ENCODE measurements around the gene MAPK8IP1.

The MAPK8IP1 gene

GRCh38 chr11:45913514-45913913 lies 28.1 kb downstream of the MAPK8IP1 start:
- DNase-seq = no peak

GRCh38 chr11:45913942-45914635 lies 28.6 kb downstream of the MAPK8IP1 start:
- no peak for DNase-seq

DNA sequence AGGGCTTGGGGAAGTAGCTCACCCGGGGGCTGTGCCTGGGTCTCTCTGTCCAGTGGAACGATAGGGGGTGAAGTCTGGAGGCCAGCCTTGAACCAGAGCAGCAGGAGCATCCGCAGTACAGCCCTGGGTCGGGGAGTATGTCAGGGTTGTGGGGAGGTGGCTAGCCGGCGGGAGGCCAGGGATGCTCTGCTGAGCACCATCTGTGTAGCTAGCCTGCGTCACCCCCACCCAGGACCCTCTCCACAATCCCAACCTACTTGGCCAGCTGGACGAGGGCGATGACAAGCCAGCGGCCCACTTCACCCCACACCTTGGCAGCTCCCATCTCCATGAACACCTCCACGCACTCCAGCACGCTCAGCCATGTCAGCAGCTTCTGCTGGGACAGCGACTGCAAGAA lies 30.0 kb downstream of the MAPK8IP1 start:
- no peak for DNase-seq

DNA sequence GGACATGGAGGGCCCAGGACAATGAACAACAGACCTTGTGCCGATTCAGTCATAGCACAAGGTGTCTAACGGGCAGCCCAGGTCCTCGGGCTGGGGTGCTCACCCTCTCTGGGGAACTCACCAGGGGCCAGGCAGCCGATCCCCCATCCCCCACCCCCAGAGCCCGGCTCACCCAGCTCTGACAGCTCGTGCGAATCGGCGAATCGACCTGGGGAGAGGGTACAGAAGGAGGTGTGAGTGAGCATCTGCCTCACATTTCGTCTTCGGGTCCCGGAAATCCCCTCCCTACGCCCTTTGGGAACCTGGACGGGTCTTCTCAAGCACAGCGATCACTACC lies 31.8 kb downstream of the MAPK8IP1 start:
- DNase-seq = no peak

- no peak for DNase-seq
Measured at GRCh38 chr11:45917623-45918330, 32.3 kb downstream of the MAPK8IP1 start, which contains the start of gene PEX16. Gene PEX16 (minus strand): TSS chr11:45917877. CDS start chr11:45917811, 66 bp downstream.

DNA sequence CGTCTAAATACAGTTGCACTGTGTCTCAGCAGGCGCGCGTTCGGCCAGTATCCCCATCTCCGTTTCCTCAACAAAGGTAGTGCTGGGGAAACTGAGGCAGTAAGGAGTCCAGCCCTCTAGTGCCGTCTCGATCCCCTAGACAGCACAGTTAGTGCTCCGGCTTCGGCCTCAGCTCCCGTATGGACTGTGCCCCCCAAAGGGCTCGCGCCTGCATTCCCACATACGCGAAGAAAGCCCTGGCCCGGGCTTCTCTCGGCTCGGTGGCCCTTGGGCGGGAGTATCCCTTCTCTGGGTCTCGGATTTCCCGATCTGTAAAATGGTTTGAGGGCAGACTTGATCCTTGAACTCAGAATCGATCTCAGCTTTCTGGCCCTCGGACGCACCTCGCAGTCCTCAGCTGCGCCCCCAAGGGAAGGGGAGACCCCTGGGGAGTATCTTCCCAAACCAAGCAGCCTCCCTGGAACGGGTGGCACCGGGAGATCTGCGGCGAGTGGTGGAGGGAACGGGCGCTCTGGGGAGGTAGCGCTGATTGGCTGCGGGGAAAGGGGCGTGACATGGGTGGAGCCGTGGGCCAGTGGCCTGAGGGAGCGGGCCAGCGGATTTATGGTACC lies 33.0 kb downstream of the MAPK8IP1 start:
- no peak for DNase-seq

GRCh38 chr11:45918962-45919675 lies 33.7 kb downstream of the MAPK8IP1 start:
- DNase-seq = no peak

DNA sequence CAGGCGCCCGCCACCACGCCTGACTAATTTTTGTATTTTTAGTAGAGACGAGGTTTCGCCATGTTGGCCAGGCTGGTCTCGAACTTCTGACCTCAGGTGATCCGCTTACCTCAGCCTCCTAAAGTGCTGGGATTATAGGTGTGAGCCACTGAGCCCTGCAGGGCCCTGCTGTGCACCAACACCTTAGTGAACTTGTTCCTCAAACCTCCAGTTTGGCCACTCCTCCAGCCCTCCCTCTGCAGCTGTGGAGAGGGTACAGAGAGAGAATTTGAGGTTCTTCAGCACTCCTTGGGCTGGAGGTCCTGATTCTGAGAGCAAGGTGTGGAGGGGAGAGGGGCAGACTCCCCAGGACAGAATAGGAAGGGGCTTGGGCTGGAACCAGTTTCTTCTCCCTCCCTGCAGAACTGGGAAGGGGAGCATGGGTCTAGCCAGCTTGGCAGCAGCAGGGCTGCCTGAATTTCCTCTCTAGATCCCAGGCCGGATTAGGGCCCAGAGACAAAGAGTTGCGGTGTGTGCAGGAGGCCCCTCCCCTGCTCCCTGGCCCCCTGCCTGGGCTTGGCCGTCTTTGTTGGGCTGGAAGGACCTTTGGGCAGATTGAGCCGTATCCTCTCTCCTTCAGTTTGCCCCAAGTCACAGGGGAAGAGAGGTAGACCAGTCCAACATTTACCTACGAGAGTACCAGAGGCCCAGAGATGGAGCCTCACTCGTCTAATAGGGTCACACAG lies 34.5 kb downstream of the MAPK8IP1 start:
- no peak for DNase-seq

GRCh38 chr11:45920531-45921477 lies 35.4 kb downstream of the MAPK8IP1 start:
- DNase-seq = no peak

DNA sequence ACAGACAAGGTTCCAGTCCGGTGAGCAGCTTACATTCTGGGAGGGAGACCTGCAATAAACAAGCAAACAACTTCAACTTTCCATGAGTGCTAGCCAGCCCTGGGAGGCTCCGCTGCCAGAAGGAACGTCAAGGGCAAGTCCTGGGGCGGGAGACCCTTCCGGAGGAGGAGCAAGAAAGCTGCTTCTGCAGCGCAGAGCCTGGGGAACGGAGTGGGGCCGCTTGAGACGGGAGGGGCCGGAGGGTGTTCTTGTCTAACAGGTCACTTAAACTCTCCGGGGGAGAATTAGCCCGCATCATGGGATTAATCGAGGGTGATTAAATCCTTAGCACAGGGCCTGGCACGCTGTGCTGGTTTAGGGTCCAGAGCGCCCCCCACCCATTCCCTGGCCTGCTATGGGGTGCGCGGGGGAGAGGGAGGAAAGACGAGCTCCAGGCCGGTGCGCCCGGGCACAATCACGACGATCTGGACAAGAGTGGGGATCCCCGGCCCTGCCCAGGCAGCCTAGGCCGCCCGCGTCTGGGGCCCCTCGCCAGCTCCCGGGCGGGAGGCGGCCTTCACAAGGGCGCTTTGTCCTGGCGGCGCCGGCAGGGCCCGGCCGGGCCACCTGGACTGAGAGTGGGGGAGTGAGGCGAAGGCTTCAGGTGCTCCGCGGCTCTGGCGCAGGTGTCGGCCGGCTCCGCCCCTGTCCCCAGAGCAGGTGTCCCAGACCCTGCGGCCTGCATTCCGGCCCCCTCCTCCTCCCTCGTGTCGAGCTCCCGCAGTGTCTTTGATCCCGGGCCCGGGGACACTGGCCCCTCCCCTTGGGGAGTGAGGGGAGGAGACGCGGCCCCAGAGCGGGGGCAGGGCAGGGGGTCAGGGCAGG lies 36.3 kb downstream of the MAPK8IP1 start:
- no peak for DNase-seq

DNA sequence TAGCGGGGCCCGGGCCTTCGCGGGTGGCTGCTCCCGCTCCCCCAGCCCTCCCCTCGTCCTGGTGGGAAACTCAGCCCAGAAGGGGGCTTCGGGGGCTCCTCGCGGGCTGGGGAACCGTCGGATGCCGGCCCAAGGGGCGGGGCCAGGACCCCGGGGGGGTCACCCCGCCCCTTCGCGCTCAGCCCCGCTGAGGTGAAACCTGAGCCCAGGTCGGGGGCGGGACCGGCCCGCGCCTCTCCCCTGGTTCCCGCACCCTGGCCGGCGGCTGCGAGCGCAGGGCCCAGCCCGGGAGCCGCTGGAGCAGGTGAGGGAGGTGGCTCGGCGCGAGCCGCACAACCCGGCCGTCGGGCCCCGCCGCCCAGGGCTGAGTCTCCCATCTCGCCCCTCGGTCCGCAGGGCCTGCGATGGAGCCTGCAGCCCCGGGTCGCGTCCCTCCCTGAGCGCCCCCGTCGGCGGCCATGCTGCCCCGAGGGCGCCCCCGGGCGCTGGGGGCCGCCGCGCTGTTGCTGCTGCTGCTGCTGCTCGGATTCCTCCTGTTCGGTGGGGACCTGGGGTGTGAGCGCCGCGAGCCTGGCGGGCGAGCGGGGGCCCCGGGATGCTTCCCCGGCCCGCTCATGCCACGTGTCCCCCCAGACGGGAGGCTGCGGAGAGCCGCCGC lies 37.1 kb downstream of the MAPK8IP1 start, which contains the start of gene LARGE2:
LARGE2 (plus strand) TSS at position 232 of the 658 bp plus-strand sequence; CDS start at position 459, 227 bp downstream.
- no peak for DNase-seq

- no peak for DNase-seq
Measured at GRCh38 chr11:45924036-45924915, 38.8 kb downstream of the MAPK8IP1 start.

DNA sequence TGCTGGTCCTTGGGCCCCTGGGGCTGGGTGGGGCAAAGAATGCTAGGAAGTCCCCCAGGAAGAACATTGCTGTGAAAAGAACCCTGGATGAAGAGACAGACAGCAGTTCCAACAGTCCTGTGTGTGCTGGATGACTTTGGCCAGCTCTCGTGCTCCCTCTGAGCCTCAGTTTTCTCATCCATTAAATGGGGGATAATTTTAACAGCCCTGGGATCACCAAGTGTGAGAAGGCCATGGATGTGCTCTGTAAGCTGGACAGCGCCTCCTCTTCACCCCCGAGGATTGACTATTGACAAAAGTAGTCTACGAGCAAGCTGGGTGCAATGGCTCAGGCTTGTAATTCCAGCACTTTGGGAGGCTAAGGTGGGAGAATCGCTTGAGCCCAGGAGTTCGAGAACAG lies 39.5 kb downstream of the MAPK8IP1 start:
- DNase-seq = no peak

GRCh38 chr11:45925550-45925949 lies 40.1 kb downstream of the MAPK8IP1 start:
- no peak for DNase-seq

DNA sequence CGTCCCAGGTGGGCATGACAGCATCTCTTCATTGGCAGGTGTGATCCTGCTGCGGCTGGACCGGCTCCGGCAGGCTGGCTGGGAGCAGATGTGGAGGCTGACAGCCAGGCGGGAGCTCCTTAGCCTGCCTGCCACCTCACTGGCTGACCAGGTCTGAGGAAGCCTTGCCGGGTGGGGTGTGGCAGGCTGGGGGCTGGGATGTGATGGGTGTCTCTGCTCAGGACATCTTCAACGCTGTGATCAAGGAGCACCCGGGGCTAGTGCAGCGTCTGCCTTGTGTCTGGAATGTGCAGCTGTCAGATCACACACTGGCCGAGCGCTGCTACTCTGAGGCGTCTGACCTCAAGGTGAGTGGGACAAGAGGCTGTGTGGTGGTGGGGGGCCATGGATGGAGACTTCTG lies 40.5 kb downstream of the MAPK8IP1 start:
- no peak for DNase-seq

DNA sequence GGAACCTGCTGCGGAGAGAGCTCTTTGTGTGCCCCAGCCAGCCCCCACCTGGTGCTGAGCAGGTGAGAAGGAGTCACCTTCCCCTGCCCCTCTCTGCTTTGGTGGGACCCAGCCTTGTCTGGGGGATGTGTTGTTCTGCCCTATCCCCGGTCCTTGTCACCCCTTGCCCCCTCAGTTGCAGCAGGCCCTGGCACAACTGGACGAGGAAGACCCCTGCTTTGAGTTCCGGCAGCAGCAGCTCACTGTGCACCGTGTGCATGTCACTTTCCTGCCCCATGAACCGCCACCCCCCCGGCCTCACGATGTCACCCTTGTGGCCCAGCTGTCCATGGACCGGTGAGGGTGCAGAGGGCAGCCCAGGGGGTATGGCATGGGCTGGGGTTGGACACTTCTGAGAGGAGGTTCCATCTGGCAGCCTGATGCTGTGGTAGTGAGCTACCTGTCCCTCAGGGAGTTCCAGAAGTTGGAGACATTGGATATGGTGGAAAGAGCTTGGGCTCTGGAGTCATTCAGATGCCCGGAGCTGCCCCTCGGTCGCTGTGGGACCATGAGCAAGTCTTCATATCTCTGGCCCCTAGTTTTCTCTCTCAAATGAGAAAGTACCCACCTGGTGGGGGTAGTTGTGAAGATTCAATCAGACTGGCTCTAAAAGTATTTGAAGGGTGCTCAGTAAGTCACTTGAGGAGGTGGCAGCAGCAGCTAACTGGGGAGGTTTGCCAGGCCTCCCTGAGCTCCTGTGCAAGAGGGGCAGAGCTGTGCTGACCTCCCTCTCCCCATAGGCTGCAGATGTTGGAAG lies 41.3 kb downstream of the MAPK8IP1 start:
- no peak for DNase-seq

DNA sequence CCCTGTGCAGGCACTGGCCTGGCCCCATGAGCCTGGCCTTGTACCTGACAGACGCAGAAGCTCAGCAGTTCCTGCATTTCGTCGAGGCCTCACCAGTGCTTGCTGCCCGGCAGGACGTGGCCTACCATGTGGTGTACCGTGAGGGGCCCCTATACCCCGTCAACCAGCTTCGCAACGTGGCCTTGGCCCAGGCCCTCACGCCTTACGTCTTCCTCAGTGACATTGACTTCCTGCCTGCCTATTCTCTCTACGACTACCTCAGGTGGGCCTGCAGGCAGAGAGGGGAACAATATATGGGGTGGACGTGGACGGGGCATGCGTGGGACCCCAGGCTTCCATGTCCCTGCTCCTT lies 41.9 kb downstream of the MAPK8IP1 start:
- DNase-seq = no peak
